GM19395 (cell line): Measurements from ENCODE around the gene GOLGA6C.
"Not testable (repeated sequence)": the region's sequence is repeated elsewhere in the genome, so short reads cannot be mapped to it uniquely, and the experiment has no call there.

Experiments used
- ATAC-seq: cut with Tn5 transposase; IDR thresholded peaks from one replicate; pipeline ENCODE4 v1.9.1; 2021; ENCODE audit warnings: mild to moderate bottlenecking, moderate library complexity; ENCODE audit not compliant: unreplicated experiment

GOLGA6C gene

GRCh38 chr15:75227663-75228280 lies 30.4 kb upstream of the GOLGA6C start:
- no peak for ATAC-seq

GRCh38 chr15:75228787-75229186 lies 29.3 kb upstream of the GOLGA6C start:
- ATAC-seq = no peak

GRCh38 chr15:75229191-75230015 lies 28.7 kb upstream of the GOLGA6C start:
- no peak for ATAC-seq

GRCh38 chr15:75230016-75230343 lies 28.2 kb upstream of the GOLGA6C start:
- no peak for ATAC-seq

- no peak for ATAC-seq
These were observed 27.4 kb upstream of the GOLGA6C start for GRCh38 chr15:75230551-75231371.

GRCh38 chr15:75231836-75232235 lies 26.3 kb upstream of the GOLGA6C start:
- no peak for ATAC-seq

GRCh38 chr15:75232252-75232813 lies 25.8 kb upstream of the GOLGA6C start:
- ATAC-seq = no peak

- no peak for ATAC-seq
These were observed 25.2 kb upstream of the GOLGA6C start for GRCh38 chr15:75232826-75233503.

GRCh38 chr15:75233504-75234190 lies 24.5 kb upstream of the GOLGA6C start:
- no peak for ATAC-seq

- no peak for ATAC-seq
These were observed 23.8 kb upstream of the GOLGA6C start for GRCh38 chr15:75234191-75234810.

GRCh38 chr15:75235051-75235673 lies 23.0 kb upstream of the GOLGA6C start:
- ATAC-seq = no peak

- ATAC-seq = no peak
These were observed 22.1 kb upstream of the GOLGA6C start for GRCh38 chr15:75235760-75236729.

- ATAC-seq = no peak
These were observed 20.7 kb upstream of the GOLGA6C start for GRCh38 chr15:75237316-75237982.

- ATAC-seq = no peak
These were observed 20.0 kb upstream of the GOLGA6C start for GRCh38 chr15:75238150-75238549.

- not testable (repeated sequence) for ATAC-seq
These were observed 12.4 kb upstream of the GOLGA6C start for GRCh38 chr15:75245741-75246140.

- not testable (repeated sequence) for ATAC-seq
These were observed 9.1 kb upstream of the GOLGA6C start for GRCh38 chr15:75248991-75249390.

GRCh38 chr15:75249726-75250125 lies 8.4 kb upstream of the GOLGA6C start:
- ATAC-seq = no peak

- ATAC-seq = not testable (repeated sequence)
These were observed 6.8 kb upstream of the GOLGA6C start for GRCh38 chr15:75251343-75251742.
